HUES6 (cell line): ENCODE results near the gene RPL36.
"Not testable (repeated sequence)": the region's sequence is repeated elsewhere in the genome, so short reads cannot be mapped to it uniquely, and the experiment has no call there.

ENCODE experiments used
- H3K27ac ChIP-seq: 2 replicates; pipeline ENCODE4 v1.7.0; 2013; ENCODE audit warnings: low read depth, mild to moderate bottlenecking, low read length, inconsistent platforms
- H3K27me3 ChIP-seq: 2 replicates; pipeline ENCODE4 v1.6.1; 2013; ENCODE audit warnings: low read length; ENCODE audit not compliant: control insufficient read depth, insufficient read depth
- H3K36me3 ChIP-seq: 2 replicates; pipeline ENCODE4 v1.6.1; 2013; ENCODE audit warnings: low read length; ENCODE audit not compliant: control insufficient read depth, insufficient read depth
- H3K4me1 ChIP-seq: 2 replicates; pipeline ENCODE4 v1.6.1; 2013; ENCODE audit warnings: low read length; ENCODE audit not compliant: control insufficient read depth, insufficient read depth
- H3K4me3 ChIP-seq: 2 replicates; pipeline ENCODE4 v1.5.1; 2013; ENCODE audit warnings: low read depth, low read length
- H3K9ac ChIP-seq: one replicate; pipeline ENCODE4 v1.6.1; 2013; ENCODE audit warnings: mild to moderate bottlenecking, low read length
- H3K9me3 ChIP-seq: 2 replicates; pipeline ENCODE4 v1.6.1; 2013; ENCODE audit warnings: low read depth, low read length; ENCODE audit not compliant: control insufficient read depth, insufficient read depth

Gene RPL36

DNA sequence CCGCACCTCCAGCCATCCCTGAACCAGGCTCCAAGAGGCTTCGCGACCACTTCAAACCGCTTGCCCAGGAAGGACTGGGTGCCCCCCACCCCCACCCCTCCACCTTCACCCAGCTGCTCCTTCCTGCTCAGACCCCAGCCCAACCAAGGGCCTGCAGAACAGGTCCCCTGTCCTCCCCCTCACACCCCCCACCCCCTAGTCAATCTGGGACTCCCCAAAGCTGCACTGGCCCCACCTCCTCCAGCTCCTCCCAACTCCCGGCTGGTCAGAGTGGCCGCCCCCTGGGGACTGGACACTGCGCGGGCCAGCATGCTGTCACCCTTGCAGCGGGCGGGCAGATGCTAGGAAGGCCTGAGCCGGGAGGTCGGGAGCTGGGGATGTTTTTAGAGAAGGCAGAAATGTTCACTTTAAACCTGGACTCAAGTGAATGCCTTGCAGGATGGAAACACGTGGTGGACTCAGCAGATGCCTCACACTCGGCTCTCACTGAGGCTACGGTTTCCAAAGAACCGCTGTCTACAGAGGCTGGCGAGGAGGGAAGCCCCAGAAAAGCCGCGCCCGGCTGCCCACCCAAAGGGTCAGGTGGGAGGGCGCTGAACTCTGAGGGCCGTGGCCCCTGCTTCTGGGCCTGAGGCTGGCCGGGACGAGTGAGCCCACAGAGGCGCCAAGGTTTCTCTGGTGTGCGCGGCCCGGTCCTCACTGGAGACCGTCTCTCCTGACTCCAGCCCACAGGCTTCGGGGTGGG, 8.0 kb downstream of the RPL36 start:
- Histone ChIP-seq H3K9ac (no peak overlapping the region), H3K27ac (no peak overlapping the region), H3K4me3 (no peak overlapping the region), H3K9me3 (no peaks in the 10 kb centered on the region), H3K27me3 (no peaks in the 10 kb centered on the region), H3K36me3 (peaks cover 77% of the 10 kb centered on the region), H3K4me1 (no peaks in the 10 kb centered on the region)

DNA sequence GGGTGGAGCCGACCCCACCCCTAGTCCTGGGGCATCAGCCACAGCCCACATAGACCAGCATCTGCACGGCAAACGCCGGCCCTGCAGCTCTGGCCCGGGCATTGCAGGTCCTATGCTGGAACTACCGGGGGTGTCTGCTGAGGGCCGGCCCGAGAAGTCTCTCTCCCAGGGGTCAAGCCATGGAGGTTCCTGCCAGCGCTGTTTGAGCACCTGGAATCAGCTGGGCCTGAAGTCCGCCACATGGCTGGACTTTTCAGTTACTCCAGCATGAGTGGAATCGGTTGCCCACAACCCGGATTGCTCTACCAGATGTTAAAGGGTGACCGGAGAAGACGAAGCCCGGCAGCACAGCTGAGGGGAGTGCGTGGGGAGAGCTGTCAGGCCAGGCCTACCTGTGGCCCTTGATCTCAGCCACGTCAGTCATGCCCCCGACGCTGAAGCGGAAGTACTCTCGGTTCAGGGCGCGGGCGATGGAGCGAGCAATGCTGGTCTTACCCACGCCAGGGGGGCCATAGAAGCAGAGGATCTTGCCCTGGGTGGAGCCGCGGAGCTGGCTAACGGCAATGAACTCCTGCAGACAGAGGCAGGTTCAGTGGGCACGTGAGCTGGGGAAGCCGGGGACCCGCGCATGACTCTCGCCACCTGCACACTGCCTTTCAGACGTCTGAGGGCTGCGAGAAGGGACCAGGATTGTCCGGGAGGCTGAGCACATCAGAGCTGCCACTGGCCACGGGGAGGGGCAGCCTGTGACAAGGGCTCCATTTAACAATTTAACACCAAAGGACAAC, 8.7 kb downstream of the RPL36 start:
- Histone ChIP-seq H3K27me3 (no peaks in the 10 kb centered on the region), H3K9ac (no peak overlapping the region), H3K9me3 (peaks cover 4% of the 10 kb centered on the region; the same call in 1 of the 2 replicates), H3K27ac (no peak overlapping the region), H3K4me1 (no peaks in the 10 kb centered on the region), H3K36me3 (peaks cover 77% of the 10 kb centered on the region), H3K4me3 (no peak overlapping the region)

DNA sequence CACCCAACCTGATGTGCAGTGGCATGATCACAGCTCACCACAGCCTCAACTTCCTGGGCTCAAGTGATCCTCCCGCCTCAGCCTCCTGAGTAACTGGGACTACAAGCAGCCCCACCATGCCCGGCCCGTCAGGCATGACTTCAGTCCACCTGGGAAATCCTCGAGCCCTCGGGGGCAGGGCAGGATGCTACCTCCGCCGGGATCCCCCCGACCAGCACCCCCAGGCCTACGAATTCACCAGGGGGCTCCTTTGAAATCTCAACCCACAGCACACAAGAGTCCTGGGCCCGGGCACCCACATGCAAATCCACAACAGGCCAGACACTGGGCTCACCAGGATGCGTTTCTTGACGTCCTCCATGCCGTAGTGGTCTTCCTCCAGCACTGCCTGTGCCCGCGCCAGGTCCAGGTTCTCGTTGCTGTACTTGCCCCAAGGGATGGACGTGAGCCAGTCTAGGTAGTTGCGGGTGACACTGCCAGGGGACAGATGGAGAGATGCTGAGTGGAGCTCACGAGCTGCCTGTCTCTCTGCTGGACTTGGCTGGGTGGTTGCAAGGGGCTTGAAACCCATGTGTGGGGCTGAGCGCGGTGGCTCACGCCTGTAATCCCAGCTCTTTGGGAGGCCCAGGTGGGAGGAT, 10.5 kb downstream of the RPL36 start:
- H3K27ac ChIP-seq = no peak overlapping the region
- no peaks in the 10 kb centered on the region for H3K27me3 ChIP-seq
- peaks cover 4% of the 10 kb centered on the region; the same call in 1 of the 2 replicates for H3K9me3 ChIP-seq
- H3K4me1 ChIP-seq = no peaks in the 10 kb centered on the region
- H3K4me3 ChIP-seq = no peak overlapping the region
- no peak overlapping the region for H3K9ac ChIP-seq
- peaks cover 77% of the 10 kb centered on the region for H3K36me3 ChIP-seq

DNA sequence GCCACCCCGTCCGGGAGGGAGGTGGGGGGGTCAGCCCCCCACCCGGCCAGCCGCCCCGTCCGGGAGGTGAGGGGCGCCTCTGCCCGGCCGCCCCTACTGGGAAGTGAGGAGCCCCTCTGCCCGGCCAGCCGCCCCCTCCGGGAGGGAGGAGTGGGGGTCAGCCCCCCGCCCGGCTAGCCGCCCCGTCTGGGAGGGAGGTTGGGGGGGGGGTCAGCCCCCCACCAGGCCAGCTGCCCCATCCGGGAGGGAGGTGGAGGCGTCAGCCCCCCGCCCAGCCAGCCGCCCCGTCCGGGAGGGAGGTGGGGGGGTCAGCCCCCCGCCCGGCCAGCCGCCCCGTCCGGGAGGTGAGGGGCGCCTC, 11.9 kb downstream of the RPL36 start:
- not testable (repeated sequence) for H3K27ac ChIP-seq, H3K27me3 ChIP-seq, H3K9me3 ChIP-seq, H3K4me3 ChIP-seq, H3K9ac ChIP-seq, H3K4me1 ChIP-seq
- peaks cover 77% of the 10 kb centered on the region for H3K36me3 ChIP-seq

DNA sequence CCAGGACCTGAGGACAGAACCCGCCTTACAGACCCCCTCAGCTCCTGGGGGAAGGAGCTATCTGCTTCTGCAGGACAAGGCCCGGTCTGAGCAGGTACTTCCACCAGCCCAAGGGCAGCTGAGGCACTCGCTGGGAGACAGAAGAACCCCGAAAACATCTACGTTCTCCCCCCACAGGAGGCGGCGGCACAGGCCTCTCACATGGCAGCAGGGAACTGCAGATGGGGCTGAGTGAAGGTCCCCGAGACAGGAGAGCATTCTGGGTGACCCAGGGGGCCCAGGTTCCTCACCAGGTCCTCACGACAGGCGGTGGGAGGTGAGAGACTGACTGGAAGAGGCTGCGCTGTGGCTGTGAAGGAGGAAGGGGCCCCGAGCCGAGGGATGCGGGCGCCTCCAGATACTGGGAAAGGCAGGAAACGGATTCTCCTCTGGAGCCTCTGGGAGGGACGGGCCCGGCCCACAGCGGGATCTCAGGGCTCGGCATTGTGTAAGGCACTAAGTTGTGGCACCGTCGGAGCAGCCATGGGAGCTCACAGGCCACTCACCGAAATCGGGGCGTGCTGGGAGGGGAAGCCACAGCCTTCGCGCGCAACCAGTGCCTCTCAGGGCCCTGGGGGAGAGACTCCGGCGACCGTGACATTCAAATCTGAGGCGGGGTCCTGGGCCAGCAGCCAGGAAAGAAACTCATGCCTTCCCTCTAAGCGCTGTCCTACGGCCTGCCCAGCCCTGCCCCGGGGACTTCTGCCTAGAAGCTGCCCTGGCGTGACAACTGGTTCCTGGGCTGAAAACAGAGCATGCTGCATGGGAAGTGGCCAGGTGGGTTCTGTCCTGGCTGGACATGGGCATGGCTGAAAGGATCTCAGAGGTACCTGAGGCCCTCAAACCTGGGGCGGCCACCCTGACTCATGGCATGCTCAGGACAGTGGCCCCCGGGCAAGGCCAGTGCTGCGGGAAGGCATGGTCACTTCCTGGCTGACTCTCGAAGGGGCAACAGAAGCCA, 14.0 kb downstream of the RPL36 start:
- Histone ChIP-seq H3K4me1 (no peaks in the 10 kb centered on the region), H3K27me3 (no peaks in the 10 kb centered on the region), H3K36me3 (peaks cover 79% of the 10 kb centered on the region), H3K27ac (no peak overlapping the region), H3K9me3 (peaks cover 4% of the 10 kb centered on the region; the same call in 1 of the 2 replicates), H3K4me3 (no peak overlapping the region), H3K9ac (no peak overlapping the region)

DNA sequence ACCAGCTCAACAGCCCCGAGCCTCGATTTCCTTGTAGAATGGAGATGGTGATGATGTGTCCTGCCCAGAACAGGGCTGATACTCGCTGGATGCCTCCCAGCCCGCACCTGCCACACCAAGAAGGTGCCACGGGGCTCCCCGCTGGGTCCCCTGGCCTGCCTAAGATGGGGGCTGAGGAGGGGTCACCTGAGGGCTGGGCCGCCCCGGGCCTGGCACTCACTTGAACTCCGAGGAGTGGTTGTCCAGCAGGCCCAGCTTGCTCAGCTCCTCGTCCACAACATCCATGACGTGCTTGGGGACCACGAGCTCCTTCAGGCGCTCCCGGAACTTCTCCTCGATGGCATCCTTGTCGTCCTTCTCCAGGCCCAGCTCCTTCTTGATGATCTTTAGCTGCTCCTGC, 15.5 kb downstream of the RPL36 start:
- Histone ChIP-seq H3K9ac (no peak overlapping the region), H3K4me1 (no peaks in the 10 kb centered on the region), H3K4me3 (no peak overlapping the region), H3K27me3 (no peaks in the 10 kb centered on the region), H3K36me3 (peaks cover 79% of the 10 kb centered on the region), H3K9me3 (peaks cover 4% of the 10 kb centered on the region; the same call in 1 of the 2 replicates), H3K27ac (no peak overlapping the region)

DNA sequence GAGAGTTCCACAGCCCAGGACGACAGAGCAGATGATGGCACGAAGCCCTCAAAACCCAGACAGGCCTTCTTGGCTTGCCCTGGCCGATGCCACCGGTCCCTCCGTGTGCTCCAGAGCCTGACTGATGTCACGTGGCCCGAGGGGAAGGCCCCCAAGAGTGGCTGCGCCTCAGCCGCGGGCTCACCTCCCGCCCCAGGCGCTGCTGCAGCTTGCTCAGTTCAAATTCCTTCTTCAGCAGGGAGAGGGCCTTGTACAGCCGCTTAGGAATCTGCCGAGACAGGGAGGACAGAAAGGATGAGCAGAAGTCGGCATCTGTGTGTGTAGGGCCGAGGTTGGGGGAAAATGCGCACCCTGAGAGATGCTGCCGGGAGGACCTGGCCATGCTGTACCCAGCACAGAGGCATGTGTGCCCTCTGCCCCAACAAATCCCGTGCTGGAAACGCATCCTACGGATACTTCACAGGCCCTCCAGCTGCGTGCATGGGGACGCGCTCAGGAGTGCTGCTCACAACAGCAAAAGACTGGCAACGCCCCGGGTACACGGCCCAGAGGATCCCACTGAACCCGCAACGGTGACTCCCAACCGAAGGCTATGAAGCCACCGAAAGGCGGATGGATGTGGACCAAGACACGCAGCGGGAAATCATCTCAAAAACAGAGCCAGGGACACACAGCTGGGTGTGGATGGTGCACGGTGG, 16.9 kb downstream of the RPL36 start:
- no peak overlapping the region for H3K4me3 ChIP-seq
- H3K27ac ChIP-seq = no peak overlapping the region
- no peaks in the 10 kb centered on the region for H3K27me3 ChIP-seq
- no peaks in the 10 kb centered on the region for H3K4me1 ChIP-seq
- peaks cover 4% of the 10 kb centered on the region; the same call in 1 of the 2 replicates for H3K9me3 ChIP-seq
- no peak overlapping the region for H3K9ac ChIP-seq
- peaks cover 86% of the 10 kb centered on the region for H3K36me3 ChIP-seq

DNA sequence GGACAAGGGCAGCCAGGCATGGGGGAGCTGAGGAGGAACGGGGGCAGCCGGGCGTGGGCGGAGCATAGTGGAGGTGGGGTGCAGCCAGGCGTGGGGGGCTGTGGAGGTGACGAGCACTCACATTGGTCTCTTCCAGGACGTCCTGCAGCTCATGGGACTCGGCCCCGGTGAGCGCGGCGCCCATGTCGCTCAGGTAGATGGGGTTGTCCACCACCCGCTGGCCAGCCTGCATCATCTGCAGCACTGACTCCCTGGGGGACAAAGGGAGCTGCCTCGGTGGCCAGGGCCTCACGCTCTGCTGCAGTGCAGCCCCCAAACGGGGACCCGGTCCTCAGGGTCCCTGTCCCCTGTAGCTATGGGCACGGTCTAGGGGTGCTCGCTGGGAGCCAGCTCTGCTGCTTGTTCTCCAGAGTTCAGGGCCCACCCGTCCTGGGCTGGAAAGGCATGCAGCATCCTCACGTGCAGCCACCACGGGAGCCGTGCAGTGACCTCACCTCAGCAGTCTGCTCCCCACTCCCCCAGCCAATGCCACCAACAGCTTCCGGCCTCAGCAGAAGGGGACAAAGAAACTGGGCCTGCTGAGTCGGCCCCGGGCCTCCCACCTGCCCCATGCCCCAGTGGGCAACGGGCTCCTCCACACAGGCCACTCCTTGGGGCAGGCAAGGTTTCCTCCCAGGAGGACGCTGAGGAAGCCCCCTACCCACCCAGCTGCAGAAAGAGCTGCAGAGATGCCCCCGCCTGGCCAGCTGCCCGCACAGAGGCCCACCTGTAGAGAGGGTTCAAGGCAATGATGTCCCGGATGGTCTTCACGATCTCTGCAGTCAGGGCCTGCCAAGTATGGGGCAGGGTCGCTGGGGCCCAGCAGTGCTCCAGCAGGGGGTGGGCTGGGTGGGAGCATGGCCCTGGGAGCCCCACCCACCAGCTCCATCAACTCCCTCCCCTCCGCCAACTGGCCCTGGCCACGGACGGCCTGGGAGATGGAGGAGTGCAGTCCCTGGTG, 17.8 kb downstream of the RPL36 start:
- H3K4me3 ChIP-seq = no peak overlapping the region
- H3K27ac ChIP-seq = no peak overlapping the region
- no peaks in the 10 kb centered on the region for H3K4me1 ChIP-seq
- H3K27me3 ChIP-seq = no peaks in the 10 kb centered on the region
- H3K9me3 ChIP-seq = peaks cover 4% of the 10 kb centered on the region; the same call in 1 of the 2 replicates
- peaks cover 94% of the 10 kb centered on the region for H3K36me3 ChIP-seq
- no peak overlapping the region for H3K9ac ChIP-seq

DNA sequence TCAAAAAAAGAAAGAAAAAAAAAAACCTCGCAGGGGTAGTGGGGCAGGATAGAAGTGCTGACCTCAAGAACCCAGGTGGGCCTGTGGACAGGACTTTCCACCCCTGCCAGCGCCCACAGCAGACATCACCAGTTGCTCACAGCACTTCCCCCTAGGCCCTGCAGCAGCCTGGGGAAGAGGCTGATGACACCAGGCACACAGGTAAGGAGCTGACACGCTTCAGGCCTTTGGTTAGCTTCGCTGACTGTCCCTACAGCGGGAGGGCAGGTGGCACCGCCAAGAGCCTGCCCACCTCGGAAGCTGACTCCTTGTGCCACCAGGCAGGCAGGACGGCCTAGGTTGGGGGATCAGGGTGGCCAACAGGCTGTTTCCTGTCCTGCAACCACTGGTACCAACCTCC, 20.9 kb downstream of the RPL36 start:
- H3K4me1 ChIP-seq = no peaks in the 10 kb centered on the region
- no peak overlapping the region for H3K4me3 ChIP-seq
- no peak overlapping the region for H3K27ac ChIP-seq
- H3K9ac ChIP-seq = no peak overlapping the region
- no peaks in the 10 kb centered on the region for H3K27me3 ChIP-seq
- H3K36me3 ChIP-seq = peaks cover 85% of the 10 kb centered on the region
- no peaks in the 10 kb centered on the region for H3K9me3 ChIP-seq
